DMS153 treated with DMSO at 0.1 percent for 48 hours (cell line): ENCODE measurements around the gene TMEM127.

ENCODE experiments used
- DNase-seq: peaks from one replicate; lab custom pipeline; 2025; ENCODE audit not compliant: unreplicated experiment; lab: John Stamatoyannopoulos, UW

TMEM127 gene

DNA sequence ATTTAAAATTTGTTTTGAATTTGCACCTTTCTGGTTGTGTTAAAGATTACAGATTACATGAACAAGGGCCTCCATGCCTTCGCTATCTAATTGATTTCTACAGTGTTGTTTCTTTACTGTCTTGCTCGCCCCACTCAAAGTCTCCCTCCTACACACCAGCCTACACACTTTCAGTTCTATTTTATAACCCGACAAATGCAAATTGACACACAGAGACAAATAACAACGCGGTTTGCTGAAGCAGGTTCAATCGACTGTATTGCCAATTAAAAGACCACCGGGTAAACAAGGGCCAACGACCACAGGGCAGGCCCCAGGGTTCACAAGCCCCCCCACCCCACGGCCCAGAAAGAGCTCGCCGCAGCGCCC lies 58.0 kb downstream of the TMEM127 start:
- no peak for DNase-seq

DNA sequence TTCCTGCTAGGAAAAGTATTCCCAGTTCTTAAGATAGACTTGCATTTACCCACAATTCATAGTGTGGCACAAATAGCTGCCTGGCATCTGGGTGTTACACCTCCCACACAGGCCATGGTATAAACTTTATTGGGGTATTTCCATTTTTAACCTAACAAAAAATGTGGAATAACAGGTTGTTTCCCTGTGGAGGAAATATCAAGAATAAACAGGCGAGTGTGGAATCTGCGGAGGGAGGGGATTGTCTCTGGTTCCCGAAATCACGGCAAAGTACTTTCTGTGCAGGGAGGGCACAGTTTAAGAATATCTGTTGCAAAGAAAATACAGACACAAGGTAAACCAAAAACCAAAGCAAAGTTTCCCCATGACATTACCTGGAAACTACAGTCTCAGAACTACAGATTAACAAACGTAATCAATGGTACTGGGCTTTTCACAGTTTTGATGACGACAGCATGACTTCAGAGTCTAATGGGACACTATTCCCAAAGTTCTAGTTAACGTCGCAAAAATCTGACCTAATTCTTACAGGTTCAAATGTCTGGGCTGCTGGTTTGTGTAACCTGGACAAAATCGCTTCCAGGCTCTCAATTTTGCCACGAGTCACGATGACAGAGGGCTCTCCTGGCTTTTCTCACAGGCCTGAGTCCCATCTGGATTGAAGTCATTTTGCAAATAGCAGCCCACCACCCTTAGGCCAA lies 58.6 kb downstream of the TMEM127 start:
- DNase-seq, result no peak

DNA sequence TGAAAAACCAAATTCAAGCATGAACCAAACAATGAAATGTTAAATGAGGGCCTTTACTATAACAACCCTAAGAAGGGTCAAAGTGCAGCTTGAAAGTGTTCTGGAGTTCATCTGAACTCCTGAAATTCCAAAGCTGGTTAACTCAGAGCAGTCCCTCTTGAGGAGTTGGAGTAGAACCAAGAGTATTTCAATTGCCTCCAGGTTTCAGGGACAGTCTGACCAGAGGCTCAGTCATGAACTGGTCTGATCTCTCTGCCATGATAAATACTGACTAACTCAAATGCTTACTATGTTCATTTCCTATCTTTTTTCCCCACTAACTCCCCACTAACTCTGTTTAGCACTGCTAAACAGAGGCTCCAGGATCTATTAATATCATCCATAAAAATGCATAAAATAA lies 59.9 kb downstream of the TMEM127 start:
- DNase-seq, result no peak

DNA sequence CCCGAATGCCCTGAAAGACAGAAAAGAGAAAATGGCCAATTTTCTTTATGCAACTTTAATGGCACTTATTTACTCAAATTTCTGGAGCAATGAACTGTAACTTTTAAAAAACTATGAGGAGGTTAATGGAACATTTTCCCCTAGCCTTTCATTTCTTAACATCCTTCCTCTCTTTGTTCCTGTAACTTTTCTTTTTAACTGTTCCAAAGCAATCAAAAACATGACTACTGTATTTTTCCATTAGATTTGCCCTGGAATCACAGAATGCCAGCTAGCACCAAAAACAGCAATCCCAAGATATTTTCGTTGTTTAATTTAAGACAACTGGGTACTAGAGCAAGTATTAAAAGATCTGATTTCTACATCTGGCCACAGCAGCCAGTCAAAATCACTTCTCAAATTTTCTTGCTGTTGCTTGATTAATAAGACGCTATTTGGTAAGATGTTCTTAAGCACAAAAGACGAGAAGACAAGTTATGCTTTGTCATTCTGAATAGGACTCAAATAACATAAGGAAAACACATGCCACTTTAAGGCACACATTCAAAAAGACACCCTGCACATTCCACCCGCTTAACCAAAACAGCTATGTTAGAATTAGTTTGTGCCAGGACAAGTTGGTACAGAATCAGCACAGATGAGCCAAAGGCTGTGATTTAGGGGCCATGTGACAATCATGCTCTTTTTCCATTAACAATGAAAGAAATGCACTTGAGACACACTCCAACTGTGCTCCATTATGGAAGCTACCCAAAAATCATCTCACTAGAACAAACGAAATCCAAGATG lies 60.8 kb downstream of the TMEM127 start:
- DNase-seq, result no peak

DNA sequence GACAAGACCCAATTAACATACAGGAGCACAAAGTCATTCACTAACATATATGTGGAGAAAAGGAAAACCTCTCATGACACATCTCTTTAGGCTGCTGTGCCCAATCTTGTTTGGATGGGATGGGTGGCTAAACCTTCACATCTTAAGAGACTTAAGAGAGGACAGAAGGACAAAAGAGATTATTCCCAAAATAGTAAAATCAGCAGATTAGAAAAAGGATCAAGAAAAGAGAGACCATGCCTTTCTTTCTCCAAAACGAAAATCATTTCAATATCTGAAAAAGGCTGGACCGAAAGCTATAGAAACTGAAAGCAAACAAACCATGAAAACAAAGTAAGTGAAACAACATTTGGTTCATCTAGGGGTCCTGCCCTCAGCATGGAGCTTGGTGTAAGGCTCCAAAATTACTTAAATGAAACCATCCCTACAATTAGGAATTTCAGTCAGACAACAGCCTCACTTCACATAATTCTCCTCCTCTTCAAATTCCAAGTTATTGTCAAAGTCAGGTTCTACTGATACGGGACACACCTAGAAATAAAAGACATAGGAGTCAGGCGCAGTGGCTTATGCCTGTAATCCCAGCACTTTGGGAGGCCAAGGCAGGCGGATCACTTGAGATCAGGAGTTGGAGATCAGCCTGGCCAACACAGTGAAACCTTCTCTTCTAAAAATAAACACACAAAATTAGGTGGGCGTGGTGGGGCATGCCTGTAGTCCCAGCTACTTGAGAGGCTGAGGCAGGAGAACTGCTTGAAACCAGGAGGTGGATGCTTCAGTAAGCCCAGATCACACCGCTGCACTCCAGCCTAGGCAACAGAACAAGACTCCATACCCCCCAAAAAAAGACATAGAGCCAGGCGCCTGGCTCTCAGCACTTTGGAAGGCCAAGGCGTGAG lies 62.4 kb downstream of the TMEM127 start:
- DNase-seq, result no peak

DNA sequence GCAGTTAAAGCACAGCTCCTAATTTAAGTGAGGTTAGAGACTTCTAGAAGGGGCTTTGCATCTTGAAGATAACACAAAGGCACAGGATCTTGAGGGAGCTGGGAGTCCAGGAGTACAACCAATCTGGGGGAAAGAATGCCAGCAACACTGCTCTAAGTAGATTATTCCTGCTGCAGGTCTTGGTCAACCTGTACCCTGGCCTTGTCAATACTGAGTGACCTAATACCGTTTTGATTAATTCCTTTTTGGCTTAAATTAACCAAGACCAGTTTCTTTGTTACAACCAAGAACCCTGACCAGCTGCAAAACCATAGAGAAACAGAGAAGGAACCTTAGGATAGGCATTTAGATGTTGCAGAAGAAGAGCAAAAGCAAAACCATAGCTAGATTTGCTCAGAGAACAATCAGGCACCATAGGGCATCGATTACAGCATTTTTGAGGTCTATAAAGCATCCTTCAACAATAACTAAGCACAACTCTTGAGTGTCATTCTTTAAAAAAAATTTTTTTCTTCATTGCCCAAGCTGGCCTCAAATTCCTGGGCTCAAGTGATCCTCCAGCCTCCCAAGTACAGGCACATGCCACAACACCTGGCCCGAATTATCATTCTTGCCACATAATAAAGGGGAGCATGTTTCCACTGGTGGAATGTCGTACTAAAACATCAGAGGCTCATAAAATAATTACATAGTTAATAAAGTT lies 63.5 kb downstream of the TMEM127 start:
- no peak for DNase-seq

DNA sequence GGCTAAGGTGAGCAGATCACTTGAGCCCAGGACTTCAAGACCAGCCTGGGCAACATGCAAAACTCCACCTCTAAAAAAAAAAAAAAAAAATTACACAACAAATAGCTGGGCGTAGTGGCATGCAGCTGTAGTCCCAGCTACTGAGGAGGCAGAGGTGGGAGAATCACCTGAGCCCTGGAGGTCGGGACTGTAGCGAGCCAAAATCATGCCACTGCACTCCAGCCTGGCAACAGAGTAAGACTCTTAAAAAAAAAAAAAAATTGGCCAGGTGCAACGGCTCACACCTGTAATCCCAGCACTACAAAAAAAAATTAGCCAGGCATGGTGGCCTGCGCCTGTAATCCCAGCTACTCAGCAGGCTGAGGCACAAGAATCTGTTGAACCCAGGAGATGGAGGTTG lies 64.5 kb downstream of the TMEM127 start:
- no peak for DNase-seq

DNA sequence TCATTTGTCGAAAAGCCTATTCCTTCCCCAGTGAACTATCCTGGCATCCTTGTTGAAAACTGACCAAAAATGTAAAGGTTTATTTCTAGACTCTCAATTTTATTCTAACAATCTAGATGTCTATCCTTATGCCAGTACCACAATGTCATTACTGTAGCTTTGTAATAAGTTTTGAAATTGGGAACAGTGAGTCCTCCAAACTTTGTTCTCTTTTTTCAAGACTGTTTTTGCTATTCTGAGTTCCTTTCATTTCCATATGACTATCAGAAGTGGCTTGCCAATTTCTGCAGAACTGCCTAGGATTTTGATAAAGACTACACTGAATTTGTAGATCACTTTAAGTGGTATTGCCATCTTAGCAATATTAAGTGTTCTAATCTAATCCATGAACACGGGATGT lies 66.9 kb downstream of the TMEM127 start:
- no peak for DNase-seq
